ENCODE measurements around the gene NLRP3.
"Not testable (repeated sequence)": the region's sequence is repeated elsewhere in the genome, so short reads cannot be mapped to it uniquely, and the experiment has no call there.

The NLRP3 gene

GRCh38 chr1:247415423-247416361 lies at the start of gene NLRP3:
NLRP3 (plus strand) TSS chr1:247416173; CDS start chr1:247418801, 2,628 bp downstream.
- H3K4me2 ChIP-seq (ENCODE audit: low read length) = peak within 1 kb of the TSS; percentile 39

GRCh38 chr1:247366345-247366744 lies 49.6 kb upstream of the NLRP3 start:
- not testable (repeated sequence) for H3K4me3 ChIP-seq (ENCODE audit: low read length); H3K4me2 ChIP-seq (ENCODE audit: low read length); H3K36me3 ChIP-seq (ENCODE audit: control insufficient read depth, low read length); H3K27ac ChIP-seq (ENCODE audit: low read depth, low read length); H4K20me1 ChIP-seq (ENCODE audit: control insufficient read depth, insufficient read depth, low read depth, low read length); H3K4me1 ChIP-seq (ENCODE audit: control insufficient read depth, low read length); H3K79me2 ChIP-seq (ENCODE audit: control insufficient read depth, low read length); H3K9me3 ChIP-seq (ENCODE audit: control insufficient read depth, insufficient read depth, low read length); H3K27me3 ChIP-seq (ENCODE audit: control insufficient read depth, low read length); H3F3A ChIP-seq (ENCODE audit: control insufficient read depth, insufficient read depth); H3K9me2 ChIP-seq (replicated peaks; ENCODE audit: control insufficient read depth, low read length)

More at GRCh38 chr1:247415423-247416361, at the start of gene NLRP3:
- H3K27me3 ChIP-seq (ENCODE audit: control insufficient read depth, low read length) = peaks cover 18% of the 10 kb centered on the region
- no peaks in the 10 kb centered on the region for H3K36me3 ChIP-seq (ENCODE audit: control insufficient read depth, low read length)
- no peak within 1 kb of the TSS for H3K4me3 ChIP-seq (ENCODE audit: low read length)
- H3F3A ChIP-seq (ENCODE audit: control insufficient read depth, insufficient read depth) = no peaks in the 10 kb centered on the region
- no peak within 1 kb of the TSS for H3K27ac ChIP-seq (ENCODE audit: low read depth, low read length)
- H4K20me1 ChIP-seq (ENCODE audit: control insufficient read depth, insufficient read depth, low read depth, low read length) = no peaks in the 10 kb centered on the region
- H3K9me3 ChIP-seq (ENCODE audit: control insufficient read depth, insufficient read depth, low read length) = no peaks in the 10 kb centered on the region
- no peaks in the 10 kb centered on the region for H3K79me2 ChIP-seq (ENCODE audit: control insufficient read depth, low read length)
- H3K4me1 ChIP-seq (ENCODE audit: control insufficient read depth, low read length) = peaks cover 11% of the 10 kb centered on the region
- no peak for TF ChIP-seq CTCF (IDR thresholded peaks at IDR 0.05; ENCODE audit: low read depth, low read length, poor library complexity, severe bottlenecking)
- no peak for TF ChIP-seq EZH2phosphoT487 (IDR thresholded peaks at IDR 0.05; ENCODE audit: borderline replicate concordance, low read length)
- H3K9me2 ChIP-seq (replicated peaks; ENCODE audit: control insufficient read depth, low read length) = no peaks in the 10 kb centered on the region

GRCh38 chr1:247366926-247367645 lies 48.9 kb upstream of the NLRP3 start:
- Histone ChIP-seq H3K27ac (ENCODE audit: low read depth, low read length) (no peak overlapping the region), H3K9me2 (replicated peaks; ENCODE audit: control insufficient read depth, low read length) (no peaks in the 10 kb centered on the region), H3K4me1 (ENCODE audit: control insufficient read depth, low read length) (no peaks in the 10 kb centered on the region), H3K27me3 (ENCODE audit: control insufficient read depth, low read length) (peaks cover 8% of the 10 kb centered on the region; the same call in 1 of the 2 replicates), H3K9me3 (ENCODE audit: control insufficient read depth, insufficient read depth, low read length) (no peaks in the 10 kb centered on the region), H4K20me1 (ENCODE audit: control insufficient read depth, insufficient read depth, low read depth, low read length) (no peaks in the 10 kb centered on the region), H3K4me3 (ENCODE audit: low read length) (no peak overlapping the region), H3K36me3 (ENCODE audit: control insufficient read depth, low read length) (no peaks in the 10 kb centered on the region), H3K4me2 (ENCODE audit: low read length) (no peak overlapping the region), H3K79me2 (ENCODE audit: control insufficient read depth, low read length) (no peaks in the 10 kb centered on the region), H3F3A (ENCODE audit: control insufficient read depth, insufficient read depth) (no peaks in the 10 kb centered on the region)
- TF ChIP-seq CTCF (IDR thresholded peaks at IDR 0.05; ENCODE audit: low read depth, low read length, poor library complexity, severe bottlenecking) (no peak), EZH2phosphoT487 (IDR thresholded peaks at IDR 0.05; ENCODE audit: borderline replicate concordance, low read length) (no peak)
